Ovary (tissue), 9 donors: ENCODE measurements around the gene FNIP1. TPM values are rescaled to one million over a fixed set of nuclear protein-coding genes. Genes with fewer than 3 reads are reported as not detected.
A peak's percentile ranks its signal among the peaks of the same experiment; 100 is the strongest.

ENCODE experiments used
- DNase-seq, 5 donors: peaks; one replicate each; pipeline ENCODE4 v3.0.0-alpha.2; 2019 to 2020
- H3K27ac ChIP-seq, 2 donors: fragments of 200-600 bp; one replicate each; pipeline versions ENCODE4 v1.5.1 to v1.8.0; 2019 to 2022
- H3K27me3 ChIP-seq: fragments of 200-600 bp; one replicate; pipeline ENCODE4 v1.8.0; 2022
- H3K36me3 ChIP-seq: fragments of 200-600 bp; sonication (generic); one replicate; pipeline ENCODE4 v1.5.1; 2019
- H3K4me1 ChIP-seq: one replicate; pipeline ENCODE4 v1.8.1; 2013; ENCODE audit warnings: mild to moderate bottlenecking, moderate library complexity; ENCODE audit not compliant: insufficient read depth
- H3K4me3 ChIP-seq: fragments of 200-600 bp; sonication (generic); one replicate; pipeline ENCODE4 v1.5.1; 2017
- H3K9me3 ChIP-seq, 2 donors: fragments of 200-600 bp in 1 of 2; sonication (generic) in 1 of 2; one replicate each; pipeline versions ENCODE4 v1.5.1 to v1.8.1; 2013 to 2019; ENCODE audit warnings: mild to moderate bottlenecking in 1 of 2, moderate library complexity in 1 of 2
- EP300 ChIP-seq: sonication (generic); formaldehyde crosslinking; IDR thresholded peaks from one replicate; pipeline ENCODE4 v1.6.1; 2017; ENCODE audit warnings: antibody characterized with exemption
- POLR2A ChIP-seq: fragments of 450-650 bp; IDR thresholded peaks from one replicate; pipeline ENCODE4 v1.6.1; 2017; ENCODE audit warnings: antibody characterized with exemption, mild to moderate bottlenecking, moderate library complexity
- WGBS, 3 donors: extraction: QIAGEN DNeasy Blood & Tissue Kit in 1 of 3; methylation state at CpG; one replicate each; pipeline versions ENCODE4 v1.1.5 to v1.1.7; 2013 to 2017; 5-methylcytosine and 5-hydroxymethylcytosine counted together
- intact Hi-C, 4 donors: fragments of 100-400 bp; cut with DNase I; formaldehyde crosslinking; loops; one replicate each; pipeline versions ENCODE4 v1.11.0 to v1.15.1; 2022 to 2023
- polyA plus RNA-seq, 2 donors: library from polyadenylated mRNA; stranded (reverse); fragments of 200-250 nt in 1 of 2; fragments of 350-450 nt in 1 of 2; fragmentation: Illumina TruSeq in 1 of 2; extraction: RNeasy Lipid Tissue Mini Kit (QIAGEN cat#74804) in 1 of 2; gene quantifications; one replicate each; pipeline ENCODE4 v1.2.3, GENCODE V29; 2013 to 2014
- total RNA-seq, 7 donors: library from RNA; depleted of rRNA in 2 of 7; stranded (reverse); fragments of >200 nt in 2 of 7; fragmentation: NEBNext Ultra II Directional in 3 of 7; extraction: Animal tissue kit (Norgen Biotek cat#: 25700) in 3 of 7; gene quantifications; one replicate each; pipeline versions ENCODE4 v1.1.0 to v1.2.4, GENCODE V29; 2016 to 2023
- TF ChIP-seq, protein P1 (sequence below), 3 donors: fragments of 450-650 bp in 2 of 3; fragments of 200-600 bp in 1 of 3; IDR thresholded peaks; one replicate each; pipeline versions ENCODE4 v1.5.1 to v1.8.0; 2016 to 2022; ENCODE audit warnings: antibody characterized with exemption in 3 of 3, mild to moderate bottlenecking in 1 of 3
- donor health status: DM: no; HTN: no; CAD: no; lungs with moderate emphysema.
- donor health status: DM: no; HTN: no; CAD: no.
- donor health status: Bipolar disorder and iron deficiency.
- donor health status: DM: yes; HTN: yes; CAD: no.
- donor health status: DM: no; HTN: no; CAD: no.
- donor health status: DM: yes; HTN: yes; CAD: no.

The FNIP1 gene
- total and polyA plus RNA-seq, 9 donors = 7.2 to 52.7 (median 39.4) TPM

DNA sequence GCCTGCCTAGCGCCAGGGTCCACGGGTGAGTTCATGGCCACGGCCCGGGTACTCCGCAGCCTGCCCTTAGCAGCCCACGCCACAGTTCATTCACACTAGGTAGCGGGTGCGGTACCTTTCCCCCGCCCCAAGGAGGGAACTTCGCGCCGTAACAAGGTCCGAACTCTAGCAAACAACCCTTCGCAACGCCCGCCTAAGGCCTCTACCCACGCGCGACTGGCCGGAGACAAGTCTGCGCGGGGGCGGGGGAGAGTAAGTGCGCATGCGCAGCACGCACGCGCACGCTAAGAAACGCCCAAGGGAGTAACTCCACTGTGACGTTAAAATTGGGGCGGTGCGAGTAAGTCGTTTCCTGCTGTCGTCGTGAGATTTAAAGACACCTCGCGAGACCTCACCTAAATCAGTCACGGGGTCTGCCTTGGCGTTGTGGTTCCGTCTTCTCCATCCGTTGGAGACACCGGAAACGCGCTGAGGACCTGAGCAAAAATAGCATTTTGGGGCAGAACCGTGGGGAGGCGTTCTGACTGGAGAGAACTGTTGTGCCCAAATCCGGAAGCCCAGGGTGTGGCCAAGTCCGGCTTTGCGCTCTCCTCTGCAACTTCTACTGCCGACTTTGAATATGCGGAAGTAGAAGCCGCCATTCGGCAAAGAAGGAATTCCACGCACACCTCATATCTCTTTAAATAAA lies 161.7 kb downstream of the FNIP1 start, which contains the start of gene RAPGEF6:
RAPGEF6 (minus strand) TSS at position 234 of the 688 bp plus-strand sequence; CDS start at position 35, 199 bp downstream.
- peak; percentile 97 to 99 (median 98) for DNase-seq
- H3K4me1 ChIP-seq = peaks cover 2% of the 10 kb centered on the region
- H3K27me3 ChIP-seq = no peaks in the 10 kb centered on the region
- 0 to 1% (median 0%) methylated on average over 39 to 55 of the region's 55 CpGs for WGBS, 3 donors
- H3K36me3 ChIP-seq = no peaks in the 10 kb centered on the region
- TF ChIP-seq, protein P1, sequence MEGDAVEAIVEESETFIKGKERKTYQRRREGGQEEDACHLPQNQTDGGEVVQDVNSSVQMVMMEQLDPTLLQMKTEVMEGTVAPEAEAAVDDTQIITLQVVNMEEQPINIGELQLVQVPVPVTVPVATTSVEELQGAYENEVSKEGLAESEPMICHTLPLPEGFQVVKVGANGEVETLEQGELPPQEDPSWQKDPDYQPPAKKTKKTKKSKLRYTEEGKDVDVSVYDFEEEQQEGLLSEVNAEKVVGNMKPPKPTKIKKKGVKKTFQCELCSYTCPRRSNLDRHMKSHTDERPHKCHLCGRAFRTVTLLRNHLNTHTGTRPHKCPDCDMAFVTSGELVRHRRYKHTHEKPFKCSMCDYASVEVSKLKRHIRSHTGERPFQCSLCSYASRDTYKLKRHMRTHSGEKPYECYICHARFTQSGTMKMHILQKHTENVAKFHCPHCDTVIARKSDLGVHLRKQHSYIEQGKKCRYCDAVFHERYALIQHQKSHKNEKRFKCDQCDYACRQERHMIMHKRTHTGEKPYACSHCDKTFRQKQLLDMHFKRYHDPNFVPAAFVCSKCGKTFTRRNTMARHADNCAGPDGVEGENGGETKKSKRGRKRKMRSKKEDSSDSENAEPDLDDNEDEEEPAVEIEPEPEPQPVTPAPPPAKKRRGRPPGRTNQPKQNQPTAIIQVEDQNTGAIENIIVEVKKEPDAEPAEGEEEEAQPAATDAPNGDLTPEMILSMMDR (IDR thresholded peaks at IDR 0.05) = no peak
- TF ChIP-seq POLR2A = peak; percentile 61
- TF ChIP-seq EP300 = no peak
- H3K9me3 ChIP-seq = no peaks in the 10 kb centered on the region
- peak within 1 kb of the TSS; percentile 88 for H3K4me3 ChIP-seq
- peak within 1 kb of the TSS; percentile 81 to 95 for H3K27ac ChIP-seq
- intact Hi-C loops = loop anchor here in 1 of 4 donors (2.0 to 10.0 kb wide), 2 partner anchors 162 to 860 kb away; partner anchors contain the start of genes FNIP1 and IRF1

DNA sequence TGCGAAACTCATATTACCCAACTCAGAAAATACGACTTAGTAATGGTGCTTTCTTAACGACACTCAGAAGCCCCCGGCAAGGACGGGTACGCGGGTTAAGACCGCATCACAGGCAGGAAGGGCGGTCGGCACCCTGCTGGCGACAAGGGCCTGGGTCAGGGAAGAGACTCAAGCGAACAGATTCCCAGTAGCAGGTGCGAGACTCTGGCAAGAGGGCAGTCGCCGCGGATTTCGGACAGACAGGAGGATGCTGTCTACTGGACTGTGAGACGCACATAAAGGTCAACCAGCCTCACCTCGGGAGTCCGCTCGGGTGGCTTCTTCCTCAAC lies 162.2 kb downstream of the FNIP1 start:
- H3K4me3 ChIP-seq = peak overlapping the region; percentile 88
- H3K27me3 ChIP-seq = no peaks in the 10 kb centered on the region
- DNase-seq = no peak
- peak overlapping the region; percentile 79 to 81 for H3K27ac ChIP-seq
- no peaks in the 10 kb centered on the region for H3K36me3 ChIP-seq
- intact Hi-C loops = loop anchor here in 1 of 4 donors (2.0 to 10.0 kb wide), 2 partner anchors 162 to 860 kb away; partner anchors contain the start of genes FNIP1 and IRF1
- 0% methylated on average over 21 of the region's 21 CpGs for WGBS, 3 donors
- H3K4me1 ChIP-seq = peaks cover 2% of the 10 kb centered on the region
- TF ChIP-seq POLR2A = no peak
- TF ChIP-seq, protein P1 (IDR thresholded peaks at IDR 0.05) = no peak
- no peak for TF ChIP-seq EP300
- H3K9me3 ChIP-seq = no peaks in the 10 kb centered on the region

DNA sequence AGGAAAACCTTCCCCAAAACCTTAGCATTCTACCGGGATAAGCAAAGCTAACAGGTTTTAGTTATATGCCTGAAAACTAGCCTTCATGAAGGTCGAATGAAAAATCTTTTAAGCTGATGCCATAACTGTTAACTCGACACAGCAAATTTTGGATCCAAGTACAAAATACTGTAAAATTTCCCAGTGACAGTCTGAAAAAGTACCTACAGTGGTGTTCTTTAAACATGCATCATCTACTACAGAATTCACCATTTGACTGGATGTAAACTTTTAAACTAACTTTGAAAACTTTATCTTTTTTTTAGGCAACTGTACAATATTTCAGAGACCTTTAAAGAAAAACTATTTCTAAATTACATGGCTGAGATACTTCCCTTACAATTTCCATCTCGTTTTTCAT lies 162.6 kb downstream of the FNIP1 start:
- no peaks in the 10 kb centered on the region for H3K36me3 ChIP-seq
- intact Hi-C loops = loop anchor here in 1 of 4 donors (2.0 to 10.0 kb wide), 2 partner anchors 163 to 861 kb away; partner anchors contain the start of genes FNIP1 and IRF1
- H3K4me1 ChIP-seq = peaks cover 2% of the 10 kb centered on the region
- TF ChIP-seq POLR2A (no peak), EP300 (no peak)
- TF ChIP-seq, protein P1 (IDR thresholded peaks at IDR 0.05) = no peak
- peak overlapping the region; percentile 88 for H3K4me3 ChIP-seq
- H3K9me3 ChIP-seq = no peaks in the 10 kb centered on the region
- no peak for DNase-seq
- peak overlapping the region; percentile 79 to 81 for H3K27ac ChIP-seq
- H3K27me3 ChIP-seq = no peaks in the 10 kb centered on the region
- WGBS, 3 donors = 0 to 3% (median 2%) methylated on average over 4 of the region's 4 CpGs

DNA sequence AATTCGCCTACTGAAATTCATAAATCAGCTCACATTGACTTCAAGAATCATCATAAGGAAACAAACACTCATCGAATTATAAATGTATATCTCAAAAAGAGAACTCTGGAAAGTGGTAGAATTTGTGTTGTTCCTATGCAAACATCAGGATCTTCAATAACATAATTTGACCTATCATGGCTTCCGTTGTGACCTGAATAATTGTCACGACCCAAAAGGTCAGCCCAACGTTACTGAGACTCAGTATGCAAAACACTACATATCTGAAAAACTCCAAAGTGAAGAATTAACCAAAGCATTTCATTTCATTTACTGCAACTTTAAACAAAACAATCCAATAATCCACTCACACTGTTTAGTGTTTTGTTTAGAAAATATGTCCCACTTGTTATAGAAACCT lies 163.0 kb downstream of the FNIP1 start:
- intact Hi-C loops = loop anchor here in 1 of 4 donors (2.0 to 10.0 kb wide), 2 partner anchors 163 to 861 kb away; partner anchors contain the start of genes FNIP1 and IRF1
- Histone ChIP-seq H3K27me3 (no peaks in the 10 kb centered on the region), H3K4me1 (peaks cover 2% of the 10 kb centered on the region), H3K27ac (no peak overlapping the region), H3K9me3 (no peaks in the 10 kb centered on the region), H3K4me3 (peak overlapping the region; percentile 88), H3K36me3 (no peaks in the 10 kb centered on the region)
- 43 to 57% (median 53%) methylated on average over 5 of the region's 5 CpGs for WGBS, 3 donors
- no peak for DNase-seq
- TF ChIP-seq POLR2A (no peak), EP300 (no peak)
- TF ChIP-seq, protein P1 (IDR thresholded peaks at IDR 0.05) = no peak
